ENCODE measurements around the gene TRAPPC3. TPM values are rescaled to one million over a fixed set of nuclear protein-coding genes. Genes with fewer than 3 reads are reported as not detected.
A peak's percentile ranks its signal among the peaks of the same experiment; 100 is the strongest.
"Not testable (repeated sequence)": the region's sequence is repeated elsewhere in the genome, so short reads cannot be mapped to it uniquely, and the experiment has no call there.

TRAPPC3 gene
- total RNA-seq, 1 experiment from 2014 or later: 98.7 TPM

DNA sequence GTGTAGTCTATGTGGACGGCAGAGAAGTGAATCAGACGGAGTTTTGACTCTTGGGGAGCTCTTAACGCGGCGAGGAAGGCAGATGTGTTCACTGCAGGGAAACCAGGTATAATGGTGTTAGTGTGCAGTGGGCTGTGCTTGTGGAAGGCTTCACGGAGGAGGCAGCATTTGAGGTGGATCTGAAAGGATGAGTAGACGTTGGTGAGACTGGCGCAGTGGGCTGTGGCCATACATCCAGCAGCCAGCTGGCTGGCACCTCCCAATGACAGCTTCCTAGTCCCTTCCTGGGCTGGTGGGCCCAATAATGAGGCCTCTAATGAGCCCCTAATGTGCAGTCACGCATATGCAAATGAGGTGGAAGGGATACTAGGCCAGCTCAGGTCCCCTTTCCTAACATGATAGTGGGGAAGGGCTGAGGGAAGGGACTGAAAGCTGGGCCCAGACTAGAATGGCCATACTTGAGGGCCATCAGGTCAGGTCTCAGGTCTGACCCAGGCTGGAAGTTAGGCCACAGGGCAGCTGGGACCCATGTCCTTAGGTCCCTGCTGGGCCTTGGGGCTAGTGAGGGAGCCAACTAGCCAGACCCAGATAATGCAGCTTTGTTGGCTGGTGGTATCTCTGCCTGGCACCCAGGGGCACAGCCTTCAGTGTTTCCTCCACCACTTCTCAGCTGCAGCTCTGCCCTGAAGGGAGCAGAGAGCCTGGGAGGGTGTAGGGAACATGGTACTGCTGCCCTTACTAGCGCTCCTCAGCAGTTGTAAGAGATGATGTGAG, 10.5 kb upstream of the TRAPPC3 start:
- peaks cover 2% of the 10 kb centered on the region for H3K36me3 ChIP-seq (ENCODE audit: control insufficient read depth, insufficient read depth, low read length)
- ATAC-seq (no peak), DNase-seq (ENCODE audit: low read depth, low spot score) (no peak)
- H3K27me3 ChIP-seq (ENCODE audit: control insufficient read depth, insufficient read depth, low read length): no peaks in the 10 kb centered on the region
- BruUV-seq (replicated peaks): no TSS peak
- H3K27ac ChIP-seq (ENCODE audit: low read length): peak overlapping the region; percentile 81
- no peaks in the 10 kb centered on the region for H3K9me3 ChIP-seq (ENCODE audit: control insufficient read depth, insufficient read depth, low read depth, low read length)
- peaks cover 53% of the 10 kb centered on the region for H3K4me1 ChIP-seq (ENCODE audit: control insufficient read depth, insufficient read depth, low read length)
- intact Hi-C loops (cut with micrococcal nuclease; ENCODE audit: unreplicated experiment): no loop called here
- no peak for TF ChIP-seq CTCF (IDR thresholded peaks at IDR 0.05)
- in situ Hi-C loops (cut with HindIII; ENCODE audit: low pct_unique_long_range_greater_than_20kb, low sequenced_read_pairs): no loop called here
- CTCF ChIA-PET: interaction anchor here (0.6 kb wide), 1 partner anchor 10 kb away, joined by 4 read pairs; the partner anchor contains the start of gene TRAPPC3
- POLR2A ChIA-PET: no interaction called here
- H3K4me3 ChIP-seq (ENCODE audit: low read depth in 2 of 2, low read length in 2 of 2): no peak overlapping the region; a peak in 1 of 4 replicates

- H3K36me3 ChIP-seq (ENCODE audit: control insufficient read depth, insufficient read depth, low read length); DNase-seq (ENCODE audit: low read depth, low spot score); intact Hi-C loops (cut with micrococcal nuclease; ENCODE audit: unreplicated experiment); POLR2A ChIA-PET; ATAC-seq; in situ Hi-C loops (cut with HindIII; ENCODE audit: low pct_unique_long_range_greater_than_20kb, low sequenced_read_pairs); BruUV-seq (replicated peaks); CTCF ChIA-PET; H3K27me3 ChIP-seq (ENCODE audit: control insufficient read depth, insufficient read depth, low read length); H3K9me3 ChIP-seq (ENCODE audit: control insufficient read depth, insufficient read depth, low read depth, low read length): not testable (repeated sequence)
- Histone ChIP-seq H3K4me3 (ENCODE audit: low read depth in 2 of 2, low read length in 2 of 2) (peak overlapping the region in 1 of 2 experiments; percentile 67; a peak in 1 of 4 replicates), H3K4me1 (ENCODE audit: control insufficient read depth, insufficient read depth, low read length) (peaks cover 60% of the 10 kb centered on the region), H3K27ac (ENCODE audit: low read length) (peak overlapping the region; percentile 84; the same call in 1 of the 2 replicates)
Observed at GRCh38 chr1:36158827-36159252, 9.6 kb upstream of the TRAPPC3 start.

DNA sequence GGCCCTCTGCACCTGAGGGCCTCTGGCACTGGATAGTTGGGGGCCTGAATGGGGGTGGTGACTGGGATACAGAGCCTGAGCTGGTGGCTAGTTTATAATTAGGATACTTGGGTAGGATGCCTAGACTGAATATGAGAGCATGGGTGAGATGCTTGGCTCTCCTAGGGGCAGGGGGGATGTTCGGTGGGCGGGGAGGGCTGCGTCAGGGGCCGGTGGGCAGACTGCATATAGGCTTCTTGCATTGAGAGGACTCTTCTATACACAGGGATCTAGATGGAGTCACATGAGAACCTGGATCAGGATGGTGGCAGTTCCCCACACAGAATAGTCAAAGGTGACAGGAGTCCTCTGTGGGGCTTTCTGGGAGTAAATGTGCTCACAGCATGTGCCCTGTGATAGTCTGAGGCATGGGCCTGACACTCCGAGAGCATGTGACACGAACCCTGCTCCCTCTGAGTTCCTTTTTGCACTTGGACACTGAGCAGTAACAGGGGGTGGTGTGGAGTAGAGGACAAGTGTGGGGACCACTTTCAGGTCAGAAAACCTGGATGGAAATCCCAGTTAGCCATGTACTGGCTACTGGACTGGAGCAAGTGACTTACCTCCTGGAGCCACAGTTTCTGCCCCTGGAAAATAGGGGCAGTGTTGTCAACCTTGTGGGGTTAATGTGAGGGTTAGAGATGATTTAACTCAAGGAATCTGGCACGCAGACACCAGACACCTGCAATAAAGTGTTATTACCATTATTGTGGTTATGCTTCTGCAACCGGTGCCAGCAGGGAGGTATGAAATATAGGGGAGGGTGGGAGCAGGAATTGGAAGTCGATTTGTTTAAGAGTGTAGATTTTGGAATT, 8.9 kb upstream of the TRAPPC3 start:
- H3K27me3 ChIP-seq (ENCODE audit: control insufficient read depth, insufficient read depth, low read length): no peaks in the 10 kb centered on the region
- peaks cover 66% of the 10 kb centered on the region for H3K4me1 ChIP-seq (ENCODE audit: control insufficient read depth, insufficient read depth, low read length)
- peaks cover 2% of the 10 kb centered on the region for H3K36me3 ChIP-seq (ENCODE audit: control insufficient read depth, insufficient read depth, low read length)
- TF ChIP-seq TCF7L2 (IDR thresholded peaks at IDR 0.05; ENCODE audit: low read depth, low read length) (no peak), POLR2AphosphoS5 (IDR thresholded peaks at IDR 0.05; ENCODE audit: low read depth, low read length) (no peak), SIN3A (IDR thresholded peaks at IDR 0.05; ENCODE audit: borderline replicate concordance, insufficient read depth, low read depth, low read length) (no peak), CTCF (IDR thresholded peaks at IDR 0.05) (no peak)
- TF ChIP-seq, protein P1, sequence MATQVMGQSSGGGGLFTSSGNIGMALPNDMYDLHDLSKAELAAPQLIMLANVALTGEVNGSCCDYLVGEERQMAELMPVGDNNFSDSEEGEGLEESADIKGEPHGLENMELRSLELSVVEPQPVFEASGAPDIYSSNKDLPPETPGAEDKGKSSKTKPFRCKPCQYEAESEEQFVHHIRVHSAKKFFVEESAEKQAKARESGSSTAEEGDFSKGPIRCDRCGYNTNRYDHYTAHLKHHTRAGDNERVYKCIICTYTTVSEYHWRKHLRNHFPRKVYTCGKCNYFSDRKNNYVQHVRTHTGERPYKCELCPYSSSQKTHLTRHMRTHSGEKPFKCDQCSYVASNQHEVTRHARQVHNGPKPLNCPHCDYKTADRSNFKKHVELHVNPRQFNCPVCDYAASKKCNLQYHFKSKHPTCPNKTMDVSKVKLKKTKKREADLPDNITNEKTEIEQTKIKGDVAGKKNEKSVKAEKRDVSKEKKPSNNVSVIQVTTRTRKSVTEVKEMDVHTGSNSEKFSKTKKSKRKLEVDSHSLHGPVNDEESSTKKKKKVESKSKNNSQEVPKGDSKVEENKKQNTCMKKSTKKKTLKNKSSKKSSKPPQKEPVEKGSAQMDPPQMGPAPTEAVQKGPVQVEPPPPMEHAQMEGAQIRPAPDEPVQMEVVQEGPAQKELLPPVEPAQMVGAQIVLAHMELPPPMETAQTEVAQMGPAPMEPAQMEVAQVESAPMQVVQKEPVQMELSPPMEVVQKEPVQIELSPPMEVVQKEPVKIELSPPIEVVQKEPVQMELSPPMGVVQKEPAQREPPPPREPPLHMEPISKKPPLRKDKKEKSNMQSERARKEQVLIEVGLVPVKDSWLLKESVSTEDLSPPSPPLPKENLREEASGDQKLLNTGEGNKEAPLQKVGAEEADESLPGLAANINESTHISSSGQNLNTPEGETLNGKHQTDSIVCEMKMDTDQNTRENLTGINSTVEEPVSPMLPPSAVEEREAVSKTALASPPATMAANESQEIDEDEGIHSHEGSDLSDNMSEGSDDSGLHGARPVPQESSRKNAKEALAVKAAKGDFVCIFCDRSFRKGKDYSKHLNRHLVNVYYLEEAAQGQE (IDR thresholded peaks at IDR 0.05; ENCODE audit: insufficient read depth in 1 of 2, low read depth in 2 of 2, low read length in 1 of 2): no peak
- H3K27ac ChIP-seq (ENCODE audit: low read length): peak overlapping the region; percentile 84
- intact Hi-C loops (cut with micrococcal nuclease; ENCODE audit: unreplicated experiment) (no loop called here), in situ Hi-C loops (cut with HindIII; ENCODE audit: low pct_unique_long_range_greater_than_20kb, low sequenced_read_pairs) (no loop called here)
- peak overlapping the region; percentile 67 to 87 for H3K4me3 ChIP-seq (ENCODE audit: low read depth in 2 of 2, low read length in 2 of 2)
- POLR2A ChIA-PET: interaction anchor here (0.6 kb wide), 1 partner anchor 214 kb away, joined by 16 read pairs; no protein-coding TSS in a partner anchor
- TSS peak; percentile 58 for BruUV-seq (replicated peaks)
- ATAC-seq: no peak
- CTCF ChIA-PET: interaction anchor here (0.6 to 0.7 kb wide), 2 partner anchors 70 to 128 kb away, joined by 3 to 6 read pairs; no protein-coding TSS in a partner anchor
- no peaks in the 10 kb centered on the region for H3K9me3 ChIP-seq (ENCODE audit: control insufficient read depth, insufficient read depth, low read depth, low read length)
- DNase-seq (ENCODE audit: low read depth, low spot score): no peak
